H1 (cell line): Measurements from ENCODE around the gene PTPN12. TPM values are rescaled to one million over a fixed set of nuclear protein-coding genes. Genes with fewer than 3 reads are reported as not detected.

Experiments used
- CTCF ChIA-PET: fragments of 300-600 bp; sonication (Branson Sonifier 250); formaldehyde crosslinking; loops from one replicate; lab custom pipeline; 2021; ENCODE audit not compliant: partially characterized antibody; lab: Charles Lee
- POLR2A ChIA-PET: fragments of 300-600 bp; sonication (Branson Sonifier 250); formaldehyde crosslinking; loops from one replicate; lab custom pipeline; 2021; ENCODE audit warnings: inconsistent platforms; ENCODE audit not compliant: partially characterized antibody; lab: Charles Lee
- DNase-seq, 2 experiments: peaks; one replicate each; pipeline versions ENCODE4 v3.0.0 to v3.0.0-alpha.2; 2010 to 2022; ENCODE audit warnings: low spot score in 2 of 2, low read depth in 1 of 2, mixed read lengths in 1 of 2
- FAIRE-seq: peaks from 2 replicates; lab custom pipeline; 2011; peaks lifted over from hg19 to GRCh38; lab: Jason Lieb, UNC
- H2AFZ ChIP-seq: 2 replicates; pipeline ENCODE4 v1.8.1; 2012; ENCODE audit warnings: low read length, inconsistent platforms
- H2AK5ac ChIP-seq: 2 replicates; pipeline ENCODE4 v1.6.1; 2013; ENCODE audit warnings: low read depth, low read length
- H2BK120ac ChIP-seq: replicated peaks from 2 replicates; pipeline ENCODE3; 2013; ENCODE audit warnings: low read depth, low read length, inconsistent platforms
- H2BK12ac ChIP-seq: 2 replicates; pipeline ENCODE4 v1.6.1; 2013; ENCODE audit warnings: low read depth, low read length
- H2BK15ac ChIP-seq: 2 replicates; pipeline ENCODE4 v1.6.1; 2013; ENCODE audit warnings: low read length
- H2BK20ac ChIP-seq: 2 replicates; pipeline ENCODE4 v1.6.1; 2013; ENCODE audit warnings: low read length
- H2BK5ac ChIP-seq: 2 replicates; pipeline ENCODE4 v1.6.1; 2013; ENCODE audit warnings: low read depth, low read length
- H3K14ac ChIP-seq: 2 replicates; pipeline ENCODE4 v1.6.1; 2013; ENCODE audit warnings: inconsistent platforms; ENCODE audit not compliant: insufficient read length
- H3K18ac ChIP-seq: 2 replicates; pipeline ENCODE4 v1.6.1; 2013; ENCODE audit warnings: low read length; ENCODE audit errors: extremely low read depth
- H3K23ac ChIP-seq: 2 replicates; pipeline ENCODE4 v1.6.1; 2013; ENCODE audit warnings: inconsistent platforms; ENCODE audit not compliant: insufficient read length
- H3K23me2 ChIP-seq: 2 replicates; pipeline ENCODE4 v1.6.1; 2013; ENCODE audit warnings: low read depth, low read length
- H3K27ac ChIP-seq: 2 replicates; pipeline ENCODE4 v1.6.1; 2011; ENCODE audit warnings: low read depth, low read length, inconsistent platforms
- H3K27me3 ChIP-seq, 4 experiments: replicated peaks in 1 of 4; 1 replicate in 1 of 4; 2 replicates in 3 of 4; pipeline versions ENCODE4 v1.6.1 to v1.8.1; 2011 to 2013; ENCODE audit warnings: low read length in 3 of 4, mild to moderate bottlenecking in 3 of 4, inconsistent platforms in 2 of 4, mixed read lengths in 2 of 4, moderate library complexity in 1 of 4; ENCODE audit not compliant: control insufficient read depth in 3 of 4, insufficient read depth in 3 of 4; ENCODE audit errors: extremely low read depth in 1 of 4
- H3K36me3 ChIP-seq, 4 experiments: 2 replicates each; pipeline versions ENCODE4 v1.6.1 to v1.8.1; 2011 to 2013; ENCODE audit warnings: mild to moderate bottlenecking in 4 of 4, low read length in 3 of 4, moderate library complexity in 2 of 4, control low read depth in 1 of 4, inconsistent platforms in 1 of 4; ENCODE audit not compliant: insufficient read depth in 4 of 4, control insufficient read depth in 2 of 4
- H3K4ac ChIP-seq: replicated peaks from 2 replicates; pipeline ENCODE3; 2013; ENCODE audit warnings: low read length, low read depth, mixed read lengths, inconsistent platforms; ENCODE audit not compliant: insufficient read length
- H3K4me1 ChIP-seq, 4 experiments: replicated peaks in 1 of 4; 1 replicate in 1 of 4; 2 replicates in 3 of 4; pipeline versions ENCODE4 v1.6.1 to v1.8.1; 2011 to 2013; ENCODE audit warnings: low read length in 3 of 4, inconsistent platforms in 2 of 4, mixed read lengths in 1 of 4; ENCODE audit not compliant: insufficient read depth in 4 of 4, control insufficient read depth in 3 of 4
- H3K4me2 ChIP-seq, 2 experiments: 2 replicates each; pipeline versions ENCODE4 v1.6.1 to v1.8.1; 2011 to 2013; ENCODE audit warnings: low read depth in 2 of 2, low read length in 2 of 2, control low read depth in 1 of 2, inconsistent platforms in 1 of 2, mild to moderate bottlenecking in 1 of 2; ENCODE audit not compliant: insufficient read depth in 1 of 2
- H3K4me3 ChIP-seq, 4 experiments: fragments of 200-600, 300-600 bp in 1 of 4; sonication (generic), shearing (Covaris generic), sonication (Bioruptor Twin) in 1 of 4; 2 replicates each; pipeline versions ENCODE4 v1.5.1 to v1.8.1; 2011 to 2016; ENCODE audit warnings: low read length in 4 of 4, low read depth in 3 of 4, control low read depth in 2 of 4, inconsistent platforms in 2 of 4, mild to moderate bottlenecking in 2 of 4, mixed read lengths in 1 of 4, moderate library complexity in 1 of 4; ENCODE audit not compliant: insufficient read depth in 2 of 4; ENCODE audit errors: extremely low read depth in 1 of 4
- H3K56ac ChIP-seq: replicated peaks from 2 replicates; pipeline ENCODE3; 2013; ENCODE audit warnings: low read depth, mild to moderate bottlenecking, mixed read lengths, low read length, inconsistent platforms; ENCODE audit not compliant: insufficient read length
- H3K79me1 ChIP-seq: 2 replicates; pipeline ENCODE4 v1.6.1; 2013; ENCODE audit warnings: low read depth, low read length, control low read depth
- H3K79me2 ChIP-seq, 2 experiments: 2 replicates each; pipeline versions ENCODE4 v1.6.1 to v1.8.1; 2012 to 2013; ENCODE audit warnings: low read length in 2 of 2, mild to moderate bottlenecking in 2 of 2, inconsistent platforms in 1 of 2; ENCODE audit not compliant: insufficient read depth in 2 of 2, control insufficient read depth in 1 of 2
- H3K9ac ChIP-seq, 4 experiments: replicated peaks in 1 of 4; 1 replicate in 1 of 4; 2 replicates in 3 of 4; pipeline versions ENCODE4 v1.6.1 to v1.8.1; 2011 to 2013; ENCODE audit warnings: low read depth in 3 of 4, low read length in 3 of 4, control low read depth in 2 of 4, mild to moderate bottlenecking in 2 of 4, moderate library complexity in 2 of 4, inconsistent platforms in 1 of 4; ENCODE audit errors: extremely low read depth in 1 of 4
- H3K9me3 ChIP-seq, 2 experiments: 2 replicates each; pipeline versions ENCODE4 v1.6.1 to v1.8.1; 2012 to 2013; ENCODE audit warnings: mild to moderate bottlenecking in 2 of 2, moderate library complexity in 2 of 2, control low read depth in 1 of 2, inconsistent platforms in 1 of 2, low read depth in 1 of 2, low read length in 1 of 2, mixed read lengths in 1 of 2; ENCODE audit not compliant: insufficient read depth in 2 of 2
- H4K20me1 ChIP-seq, 2 experiments: replicated peaks in 1 of 2; 2 replicates each; pipeline versions ENCODE3 to v1.8.1; 2011 to 2013; ENCODE audit warnings: inconsistent platforms in 2 of 2, low read length in 2 of 2, mild to moderate bottlenecking in 1 of 2; ENCODE audit not compliant: insufficient read depth in 2 of 2, control insufficient read depth in 1 of 2
- H4K5ac ChIP-seq: 2 replicates; pipeline ENCODE4 v1.6.1; 2013; ENCODE audit warnings: low read length, low read depth, mixed read lengths, inconsistent platforms; ENCODE audit not compliant: insufficient read length
- H4K8ac ChIP-seq: 2 replicates; pipeline ENCODE4 v1.8.0; 2013; ENCODE audit warnings: mild to moderate bottlenecking, moderate library complexity, low read length, inconsistent platforms; ENCODE audit not compliant: insufficient read depth; ENCODE audit errors: extremely low read depth
- H4K91ac ChIP-seq: replicated peaks from 2 replicates; pipeline ENCODE3; 2013; ENCODE audit warnings: low read length, mixed read lengths, inconsistent platforms; ENCODE audit not compliant: insufficient read length
- EP300 ChIP-seq, 2 experiments: IDR thresholded peaks; 1 replicate in 1 of 2; 2 replicates in 1 of 2; pipeline ENCODE4 v1.6.1; 2011 to 2012; ENCODE audit warnings: low read depth in 2 of 2, low read length in 2 of 2, mild to moderate bottlenecking in 2 of 2, borderline replicate concordance in 1 of 2, inconsistent platforms in 1 of 2, moderate library complexity in 1 of 2
- WGBS, 2 experiments: shearing (Covaris generic) in 1 of 2; methylation state at CpG; one replicate each; pipeline versions ENCODE4 v1.1.6 to v1.1.7; 2013 to 2015; ENCODE audit warnings: low lambda C conversion rate in 2 of 2, mixed read lengths in 2 of 2, inconsistent platforms in 1 of 2, low coverage in 1 of 2, missing lambda C conversion rate in 1 of 2; ENCODE audit not compliant: insufficient replicate concordance in 2 of 2, insufficient coverage in 1 of 2, insufficient read length in 1 of 2; ENCODE audit errors: extremely low coverage in 1 of 2, missing lambda C conversion rate in 1 of 2; 5-methylcytosine and 5-hydroxymethylcytosine counted together
- long read RNA-seq, 2 experiments: library from RNA in 1 of 2; library from capped mRNA in 1 of 2; stranded (forward); transcript quantifications; one replicate each; pipeline ENCODE4 v2.0.0, GENCODE V29; 2021; ENCODE audit warnings: inconsistent platforms in 1 of 2
- polyA minus RNA-seq, 3 experiments: library from RNA; depleted of rRNA, polyadenylated mRNA; stranded (reverse); fragments of >200 nt; gene quantifications; 1 replicate in 2 of 3; 2 replicates in 1 of 3; pipeline ENCODE4 v1.2.3, GENCODE V29; 2011
- polyA plus RNA-seq, 7 experiments: library from polyadenylated mRNA; depleted of rRNA in 3 of 7; stranded (reverse) in 5 of 7; unstranded in 2 of 7; fragments of >200 nt in 5 of 7; fragments of 200-250 nt in 2 of 7; gene quantifications; 1 replicate in 5 of 7; 2 replicates in 1 of 7; 4 replicates in 1 of 7; pipeline versions ENCODE4 v1.2.1 to v1.2.3, GENCODE V29; 2011 to 2013; ENCODE audit warnings: missing spikeins in 2 of 7, mixed read lengths in 2 of 7
- total RNA-seq: library from RNA; stranded (reverse); fragmentation: NEBNext Ultra II Directional; extraction: Animal tissue kit (Norgen Biotek cat#: 25700); gene quantifications from 2 replicates; pipeline ENCODE4 v1.2.1, GENCODE V29; 2021
- TF ChIP-seq, protein P1 (sequence below): IDR thresholded peaks from 2 replicates; pipeline ENCODE4 v1.6.1; 2011; ENCODE audit warnings: low read depth, mild to moderate bottlenecking, low read length; ENCODE audit not compliant: insufficient read depth
- TF ChIP-seq, protein P2 (sequence below): IDR thresholded peaks from 2 replicates; pipeline ENCODE4 v1.6.1; 2012; ENCODE audit warnings: inconsistent platforms
- TF ChIP-seq, protein P3 (sequence below), 3 experiments: IDR thresholded peaks; 1 replicate in 2 of 3; 2 replicates in 1 of 3; pipeline versions ENCODE4 v1.5.1 to v1.6.1; 2011; ENCODE audit warnings: low read length in 3 of 3, mild to moderate bottlenecking in 3 of 3, inconsistent platforms in 2 of 3, low read depth in 1 of 3, moderate library complexity in 1 of 3; ENCODE audit not compliant: insufficient read depth in 1 of 3; ENCODE audit errors: control extremely low read depth in 1 of 3

Gene PTPN12
- total RNA-seq (111 and 132 TPM in 2 replicates), polyA plus RNA-seq (2011; rRNA removed) (23.6 and 39.7 TPM in 2 replicates), polyA minus RNA-seq (2011; rRNA and poly(A)+ RNA removed) (81.9 and 133 TPM in 2 replicates)
- polyA plus RNA-seq (2011; cell fraction: cytosol; rRNA removed), result 44.2 TPM
- 56.9 TPM for polyA plus RNA-seq (2011; cell fraction: nucleus; rRNA removed)
- 49.6 to 93.0 TPM (median 65.3 TPM) in 4 replicates for polyA plus RNA-seq (2012, experiment 1 of 2)
- polyA plus RNA-seq (2012, experiment 2 of 2), result 6.2 TPM
- polyA plus RNA-seq (2013, experiment 1 of 2), result 108 TPM
- 107 TPM for polyA plus RNA-seq (2013, experiment 2 of 2)
- polyA minus RNA-seq (2011; cell fraction: cytosol; rRNA and poly(A)+ RNA removed), result 36.1 TPM
- polyA minus RNA-seq (2011; cell fraction: nucleus; rRNA and poly(A)+ RNA removed), result 126 TPM
- long read RNA-seq, experiment 1, transcript PTPN12-201 (18 exons, 3,406 nt), result major isoform, 11 of 76 reads
- long read RNA-seq, experiment 1, partial matches to known transcripts, result 44 of 76 reads
- long read RNA-seq, experiment 1, other reads (novel, unspliced or antisense), result 21 of 76 reads
- long read RNA-seq, experiment 2, partial matches to known transcripts, result 0 of 4 reads
- long read RNA-seq, experiment 2, other reads (novel, unspliced or antisense), result 0 of 4 reads

DNA sequence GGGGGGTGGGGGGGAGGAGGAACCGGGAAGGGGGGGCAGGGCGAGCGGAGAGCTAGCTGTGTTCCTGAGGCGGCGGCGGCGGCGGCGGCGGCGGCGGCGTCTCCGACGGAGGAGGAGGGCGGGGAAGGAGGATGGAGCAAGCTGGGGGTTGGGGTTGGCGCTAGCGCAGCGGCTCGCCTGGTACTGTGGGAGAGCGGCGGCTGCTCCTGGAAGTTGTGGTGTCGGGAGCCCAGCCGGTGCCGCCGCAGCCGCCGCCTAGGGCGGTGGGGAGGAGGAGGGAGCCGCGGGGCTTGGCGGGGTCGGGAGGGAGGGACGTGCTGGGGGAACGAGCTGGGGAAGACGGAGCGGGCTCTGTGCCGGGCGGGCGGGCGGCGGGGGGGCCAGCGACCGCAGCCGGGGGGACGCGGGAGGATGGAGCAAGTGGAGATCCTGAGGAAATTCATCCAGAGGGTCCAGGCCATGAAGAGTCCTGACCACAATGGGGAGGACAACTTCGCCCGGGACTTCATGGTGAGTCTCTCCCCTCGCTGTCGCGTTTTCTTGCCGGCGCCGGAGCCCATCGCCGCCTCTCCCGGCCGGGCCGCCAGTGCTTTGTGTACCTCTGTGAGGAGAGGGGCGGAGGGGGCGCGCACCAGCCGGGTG, at the start of gene PTPN12:
PTPN12 (plus strand) TSS at position 160 of the 642 bp plus-strand sequence; CDS start at position 412, 252 bp downstream.
- Histone ChIP-seq H3K27ac (peak within 1 kb of the TSS; percentile 83), H2BK120ac (peak within 1 kb of the TSS; percentile 99), H3K36me3 (no peaks in the 10 kb centered on the region), H3K23ac (no peak within 1 kb of the TSS), H4K20me1 (peaks cover 8 to 13% of the 10 kb centered on the region in 2 experiments), H2BK15ac (peak within 1 kb of the TSS; percentile 81; the same call in 1 of the 2 replicates), H3K4me1 (peaks cover 0 to 3% (median 2%) of the 10 kb centered on the region in 4 experiments; a peak in 3 of 7 replicates), H2BK20ac (peak within 1 kb of the TSS; percentile 86; the same call in 1 of the 2 replicates), H3K14ac (peak within 1 kb of the TSS; percentile 68), H2BK12ac (peak within 1 kb of the TSS; percentile 95), H3K27me3 (no peaks in the 10 kb centered on the region), H3K4me3 (peak within 1 kb of the TSS; percentile 92 to 96 (median 93)), H3K4ac (peak within 1 kb of the TSS; percentile 99), H3K23me2 (peaks cover 5% of the 10 kb centered on the region; the same call in 1 of the 2 replicates), H3K9ac (peak within 1 kb of the TSS; percentile 86 to 91 (median 90)), H3K18ac (peak within 1 kb of the TSS; percentile 99), H4K5ac (peak within 1 kb of the TSS; percentile 86), H4K8ac (peak within 1 kb of the TSS; percentile 93), H3K79me1 (no peaks in the 10 kb centered on the region), H2AFZ (peak within 1 kb of the TSS; percentile 0; the same call in 1 of the 2 replicates), H3K79me2 (peaks cover 23 to 47% of the 10 kb centered on the region in 2 experiments), H3K4me2 (peak within 1 kb of the TSS; percentile 95 to 97), H2AK5ac (no peak within 1 kb of the TSS), H3K56ac (peak within 1 kb of the TSS; percentile 97), H2BK5ac (peak within 1 kb of the TSS; percentile 99), H3K9me3 (peaks cover 0 to 12% of the 10 kb centered on the region in 2 experiments; a peak in 1 of 4 replicates), H4K91ac (peak within 1 kb of the TSS; percentile 99)
- CTCF ChIA-PET, result interaction anchor here (0.9 kb wide), 1 partner anchor 12 kb away, joined by 4 read pairs; no protein-coding TSS in a partner anchor
- no peak for FAIRE-seq
- peak in 1 of 2 experiments; percentile 77 for DNase-seq
- WGBS, 2 experiments, result 0% methylated on average over 12 of the region's 64 CpGs; no CpG with 5 or more reads in 1 of the 2 experiments
- POLR2A ChIA-PET, result interaction anchor here (1.6 to 2.1 kb wide), 2 partner anchors 11 to 13 kb away, joined by 4 to 15 read pairs; no protein-coding TSS in a partner anchor
- TF ChIP-seq, protein P1, sequence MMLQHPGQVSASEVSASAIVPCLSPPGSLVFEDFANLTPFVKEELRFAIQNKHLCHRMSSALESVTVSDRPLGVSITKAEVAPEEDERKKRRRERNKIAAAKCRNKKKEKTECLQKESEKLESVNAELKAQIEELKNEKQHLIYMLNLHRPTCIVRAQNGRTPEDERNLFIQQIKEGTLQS, result no peak
- TF ChIP-seq, protein P2, sequence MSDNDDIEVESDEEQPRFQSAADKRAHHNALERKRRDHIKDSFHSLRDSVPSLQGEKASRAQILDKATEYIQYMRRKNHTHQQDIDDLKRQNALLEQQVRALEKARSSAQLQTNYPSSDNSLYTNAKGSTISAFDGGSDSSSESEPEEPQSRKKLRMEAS, result no peak; the same call in 1 of the 2 replicates
- TF ChIP-seq, protein P3, sequence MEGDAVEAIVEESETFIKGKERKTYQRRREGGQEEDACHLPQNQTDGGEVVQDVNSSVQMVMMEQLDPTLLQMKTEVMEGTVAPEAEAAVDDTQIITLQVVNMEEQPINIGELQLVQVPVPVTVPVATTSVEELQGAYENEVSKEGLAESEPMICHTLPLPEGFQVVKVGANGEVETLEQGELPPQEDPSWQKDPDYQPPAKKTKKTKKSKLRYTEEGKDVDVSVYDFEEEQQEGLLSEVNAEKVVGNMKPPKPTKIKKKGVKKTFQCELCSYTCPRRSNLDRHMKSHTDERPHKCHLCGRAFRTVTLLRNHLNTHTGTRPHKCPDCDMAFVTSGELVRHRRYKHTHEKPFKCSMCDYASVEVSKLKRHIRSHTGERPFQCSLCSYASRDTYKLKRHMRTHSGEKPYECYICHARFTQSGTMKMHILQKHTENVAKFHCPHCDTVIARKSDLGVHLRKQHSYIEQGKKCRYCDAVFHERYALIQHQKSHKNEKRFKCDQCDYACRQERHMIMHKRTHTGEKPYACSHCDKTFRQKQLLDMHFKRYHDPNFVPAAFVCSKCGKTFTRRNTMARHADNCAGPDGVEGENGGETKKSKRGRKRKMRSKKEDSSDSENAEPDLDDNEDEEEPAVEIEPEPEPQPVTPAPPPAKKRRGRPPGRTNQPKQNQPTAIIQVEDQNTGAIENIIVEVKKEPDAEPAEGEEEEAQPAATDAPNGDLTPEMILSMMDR (IDR thresholded peaks at IDR 0.05; ENCODE audit: control extremely low read depth in 1 of 3, insufficient read depth in 1 of 3, low read depth in 1 of 3, low read length in 3 of 3), result no peak
- TF ChIP-seq EP300 (IDR thresholded peaks at IDR 0.05; ENCODE audit: borderline replicate concordance in 1 of 2, low read depth in 2 of 2, low read length in 2 of 2), result peak in 1 of 2 experiments; percentile 21; a peak in 1 of 3 replicates
